Measurements from ENCODE around the gene BMPR1B.

Gene BMPR1B

DNA sequence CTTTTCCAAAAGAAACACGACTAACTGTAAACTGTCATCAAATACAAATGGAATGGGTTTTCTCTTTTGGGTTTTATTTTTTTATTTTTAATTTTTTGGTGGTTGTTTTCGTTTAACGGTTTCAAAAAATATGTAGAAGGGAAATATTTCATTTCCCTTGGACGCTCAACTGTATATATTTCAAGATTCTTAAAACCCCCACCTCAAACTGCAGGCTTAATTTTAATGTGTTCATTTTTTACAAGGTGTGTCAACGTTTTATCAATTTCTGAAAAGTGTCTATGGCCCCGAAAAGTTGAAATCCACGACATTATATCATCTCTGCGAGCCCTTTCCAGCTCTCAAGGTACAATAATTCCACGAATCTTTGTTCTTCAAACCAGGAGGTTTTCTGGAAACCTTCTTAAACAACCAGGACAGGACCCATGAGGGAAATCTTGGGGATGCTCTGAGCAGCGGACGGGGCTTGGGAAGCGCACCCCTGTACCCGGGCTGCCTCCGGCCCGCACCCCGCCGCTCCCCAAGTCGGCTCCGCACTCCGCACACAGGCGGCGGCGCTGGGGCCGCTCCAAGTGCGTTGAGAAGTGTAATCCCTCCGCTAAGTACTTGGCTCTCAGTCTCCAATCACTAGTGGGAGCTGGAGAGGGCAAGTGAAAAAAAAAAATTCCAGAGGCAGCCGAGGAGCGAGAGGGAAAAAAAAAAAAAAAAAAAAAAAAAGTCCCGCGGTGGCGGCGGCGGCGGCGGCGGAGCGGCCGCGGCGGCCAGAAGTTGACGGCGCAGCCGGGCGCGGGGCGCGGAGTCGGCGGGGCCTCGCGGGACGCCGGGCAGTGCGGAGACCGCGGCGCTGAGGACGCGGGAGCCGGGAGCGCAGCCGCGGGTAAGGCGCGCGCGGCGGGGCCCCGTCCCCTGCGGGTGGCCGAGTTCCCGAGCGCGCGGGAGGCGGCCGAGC, at the start of gene BMPR1B:
Gene BMPR1B (plus strand): TSS at position 764 of the 949 bp plus-strand sequence. CDS start 346,470 bp downstream, outside the sequence.
- Histone ChIP-seq H3K9me3 (ENCODE audit: severe bottlenecking) (no peaks in the 10 kb centered on the region), H3K4me3 (ENCODE audit: severe bottlenecking) (peak within 1 kb of the TSS; percentile 66), H3K27me3 (ENCODE audit: insufficient read depth, poor library complexity, severe bottlenecking) (peaks cover 26% of the 10 kb centered on the region), H3K36me3 (ENCODE audit: low read depth) (no peaks in the 10 kb centered on the region), H3K27ac (ENCODE audit: poor library complexity, severe bottlenecking) (no peak within 1 kb of the TSS), H3K4me1 (ENCODE audit: insufficient read depth, poor library complexity, severe bottlenecking) (no peaks in the 10 kb centered on the region)
- ATAC-seq (ENCODE audit: low read depth) (peak; percentile 50), DNase-seq (ENCODE audit: low spot score) (no peak)
- TF ChIP-seq CTCF (IDR thresholded peaks at IDR 0.05; ENCODE audit: poor library complexity, severe bottlenecking): no peak

DNA sequence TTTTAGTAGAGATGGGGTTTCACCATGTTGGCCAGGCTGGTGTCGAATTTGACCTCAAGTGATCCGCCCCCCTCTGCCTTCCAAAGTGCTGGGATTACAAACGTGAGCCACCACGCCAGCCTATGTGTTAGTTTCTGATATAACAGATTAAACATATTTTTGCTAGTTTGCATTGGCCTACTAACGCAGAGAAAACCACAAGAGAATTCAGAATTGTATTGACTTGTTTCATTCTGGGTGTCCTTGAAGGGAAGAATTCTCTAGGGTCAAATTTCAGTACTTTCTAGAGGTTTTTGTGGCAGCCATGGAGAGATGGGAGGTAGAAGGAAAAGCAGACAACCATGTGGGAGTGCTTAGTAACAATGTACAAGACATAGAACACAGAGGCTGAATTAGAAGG, 46.1 kb upstream of the BMPR1B start:
- Histone ChIP-seq H3K36me3 (ENCODE audit: low read depth) (no peaks in the 10 kb centered on the region), H3K4me1 (ENCODE audit: insufficient read depth, poor library complexity, severe bottlenecking) (no peaks in the 10 kb centered on the region), H3K27me3 (ENCODE audit: insufficient read depth, poor library complexity, severe bottlenecking) (no peaks in the 10 kb centered on the region), H3K9me3 (ENCODE audit: severe bottlenecking) (no peaks in the 10 kb centered on the region), H3K27ac (ENCODE audit: poor library complexity, severe bottlenecking) (no peak overlapping the region), H3K4me3 (ENCODE audit: severe bottlenecking) (no peak overlapping the region)
- no peak for ATAC-seq (ENCODE audit: low read depth)
- no peak for DNase-seq (ENCODE audit: low spot score)
- TF ChIP-seq CTCF (IDR thresholded peaks at IDR 0.05; ENCODE audit: poor library complexity, severe bottlenecking): no peak

GRCh38 chr4:94714365-94715160, 43.2 kb upstream of the BMPR1B start:
- no peaks in the 10 kb centered on the region for H3K36me3 ChIP-seq (ENCODE audit: low read depth)
- H3K27ac ChIP-seq (ENCODE audit: poor library complexity, severe bottlenecking): no peak overlapping the region
- ATAC-seq (ENCODE audit: low read depth) (no peak), DNase-seq (ENCODE audit: low spot score) (no peak)
- H3K9me3 ChIP-seq (ENCODE audit: severe bottlenecking): no peaks in the 10 kb centered on the region
- no peaks in the 10 kb centered on the region for H3K27me3 ChIP-seq (ENCODE audit: insufficient read depth, poor library complexity, severe bottlenecking)
- no peak for TF ChIP-seq CTCF (IDR thresholded peaks at IDR 0.05; ENCODE audit: poor library complexity, severe bottlenecking)
- H3K4me1 ChIP-seq (ENCODE audit: insufficient read depth, poor library complexity, severe bottlenecking): no peaks in the 10 kb centered on the region
- H3K4me3 ChIP-seq (ENCODE audit: severe bottlenecking): no peak overlapping the region

DNA sequence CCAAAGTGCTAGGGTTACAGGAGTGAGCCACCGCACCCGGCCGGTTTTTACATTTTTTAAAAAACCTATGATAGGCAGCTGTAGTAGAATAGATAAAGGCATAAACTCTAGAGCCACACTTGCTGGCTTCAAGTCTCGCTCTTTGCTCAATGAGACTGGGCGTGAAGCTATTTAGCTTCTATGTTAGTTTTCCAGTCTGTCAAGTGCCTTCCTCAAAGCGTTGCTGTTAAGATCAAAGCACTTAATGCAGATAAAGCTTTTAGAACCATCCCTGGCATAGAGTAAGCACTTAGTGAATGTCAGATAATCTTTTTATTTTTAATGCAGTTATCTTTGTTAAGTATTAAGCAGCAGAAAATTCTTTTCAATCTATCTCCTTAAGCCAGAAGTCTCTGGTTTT, 42.0 kb upstream of the BMPR1B start:
- DNase-seq (ENCODE audit: low spot score) (no peak), ATAC-seq (ENCODE audit: low read depth) (no peak)
- no peaks in the 10 kb centered on the region for H3K27me3 ChIP-seq (ENCODE audit: insufficient read depth, poor library complexity, severe bottlenecking)
- H3K4me3 ChIP-seq (ENCODE audit: severe bottlenecking): no peak overlapping the region
- H3K9me3 ChIP-seq (ENCODE audit: severe bottlenecking): no peaks in the 10 kb centered on the region
- no peaks in the 10 kb centered on the region for H3K4me1 ChIP-seq (ENCODE audit: insufficient read depth, poor library complexity, severe bottlenecking)
- TF ChIP-seq CTCF (IDR thresholded peaks at IDR 0.05; ENCODE audit: poor library complexity, severe bottlenecking): no peak
- H3K36me3 ChIP-seq (ENCODE audit: low read depth): no peaks in the 10 kb centered on the region
- no peak overlapping the region for H3K27ac ChIP-seq (ENCODE audit: poor library complexity, severe bottlenecking)
